Loucy (cell line): ENCODE measurements around the gene SLC13A4.
"Not testable (repeated sequence)": the region's sequence is repeated elsewhere in the genome, so short reads cannot be mapped to it uniquely, and the experiment has no call there.

Experiments used
- H2AFZ ChIP-seq: fragments of 200-600 bp; sonication (generic); 2 replicates; pipeline ENCODE4 v1.6.0; 2016; ENCODE audit warnings: antibody characterized with exemption, mild to moderate bottlenecking, low read length, moderate library complexity
- H3F3A ChIP-seq: fragments of 200-600 bp; 2 replicates; pipeline ENCODE4 v1.6.0; 2016; ENCODE audit warnings: antibody characterized with exemption, low read depth, mild to moderate bottlenecking
- H3K27me3 ChIP-seq: fragments of 200-600 bp; sonication (generic); 2 replicates; pipeline ENCODE4 v1.6.1; 2014; ENCODE audit warnings: low read length, mild to moderate bottlenecking; ENCODE audit not compliant: insufficient read depth, poor library complexity, severe bottlenecking
- H3K36me3 ChIP-seq: fragments of 200-600 bp; sonication (generic); 2 replicates; pipeline ENCODE4 v1.6.1; 2016; ENCODE audit warnings: low read length; ENCODE audit not compliant: insufficient read depth
- H3K4me1 ChIP-seq: fragments of 200-600 bp; sonication (generic); 2 replicates; pipeline ENCODE4 v1.5.1; 2014; ENCODE audit warnings: low read length, mild to moderate bottlenecking; ENCODE audit not compliant: insufficient read depth, poor library complexity, severe bottlenecking
- H3K4me2 ChIP-seq: fragments of 200-600 bp; sonication (generic); 2 replicates; pipeline ENCODE4 v1.6.0; 2014; ENCODE audit warnings: antibody characterized with exemption, low read length, low read depth, mild to moderate bottlenecking; ENCODE audit not compliant: poor library complexity, severe bottlenecking
- H3K4me3 ChIP-seq: fragments of 200-600 bp; sonication (generic); 2 replicates; pipeline ENCODE4 v1.5.1; 2014; ENCODE audit warnings: low read length, mild to moderate bottlenecking, mixed read lengths; ENCODE audit not compliant: poor library complexity, severe bottlenecking
- H3K79me2 ChIP-seq: fragments of 200-600 bp; sonication (generic); 2 replicates; pipeline ENCODE4 v1.6.1; 2014; ENCODE audit warnings: low read length; ENCODE audit not compliant: insufficient read depth
- H3K9ac ChIP-seq: fragments of 200-600 bp; sonication (generic); 2 replicates; pipeline ENCODE4 v1.6.0; 2014; ENCODE audit warnings: mild to moderate bottlenecking, low read depth, low read length, moderate library complexity; ENCODE audit not compliant: poor library complexity, severe bottlenecking
- H3K9me2 ChIP-seq: fragments of 200-600 bp; sonication (generic); replicated peaks from 2 replicates; pipeline ENCODE4 v1.6.1; 2016; ENCODE audit warnings: low read depth, low read length, mixed read lengths
- H3K9me3 ChIP-seq: fragments of 200-600 bp; sonication (generic); 2 replicates; pipeline ENCODE4 v1.6.1; 2014; ENCODE audit warnings: mild to moderate bottlenecking, antibody characterized with exemption, low read length, low read depth; ENCODE audit not compliant: insufficient read depth
- H4K20me1 ChIP-seq: fragments of 200-600 bp; sonication (generic); 2 replicates; pipeline ENCODE4 v1.6.0; 2014; ENCODE audit warnings: antibody characterized with exemption, low read length, mild to moderate bottlenecking; ENCODE audit not compliant: insufficient read depth, poor library complexity, severe bottlenecking
- CTCF ChIP-seq: fragments of 200-600 bp; sonication (generic); conservative IDR thresholded peaks from 2 replicates; pipeline ENCODE4 v1.5.1; 2014; ENCODE audit warnings: mild to moderate bottlenecking, antibody characterized with exemption, low read length
- EZH2phosphoT487 ChIP-seq: fragments of 200-600 bp; IDR thresholded peaks from 2 replicates; pipeline ENCODE4 v1.6.1; 2018; ENCODE audit warnings: antibody characterized with exemption, mild to moderate bottlenecking, moderate library complexity, borderline replicate concordance

Gene SLC13A4

GRCh38 chr7:135644154-135644553 lies 83.8 kb downstream of the SLC13A4 start:
- H3K9me3 ChIP-seq, result no peaks in the 10 kb centered on the region
- H4K20me1 ChIP-seq, result no peaks in the 10 kb centered on the region
- no peak for TF ChIP-seq CTCF
- no peak for TF ChIP-seq EZH2phosphoT487
- no peaks in the 10 kb centered on the region for H3K4me1 ChIP-seq
- no peaks in the 10 kb centered on the region for H3K79me2 ChIP-seq
- no peaks in the 10 kb centered on the region for H3K9me2 ChIP-seq
- no peak overlapping the region for H3K4me2 ChIP-seq
- no peaks in the 10 kb centered on the region for H3K27me3 ChIP-seq
- no peaks in the 10 kb centered on the region for H3F3A ChIP-seq
- no peak overlapping the region for H2AFZ ChIP-seq
- H3K36me3 ChIP-seq, result peaks cover 91% of the 10 kb centered on the region
- no peak overlapping the region for H3K4me3 ChIP-seq
- H3K9ac ChIP-seq, result no peak overlapping the region

DNA sequence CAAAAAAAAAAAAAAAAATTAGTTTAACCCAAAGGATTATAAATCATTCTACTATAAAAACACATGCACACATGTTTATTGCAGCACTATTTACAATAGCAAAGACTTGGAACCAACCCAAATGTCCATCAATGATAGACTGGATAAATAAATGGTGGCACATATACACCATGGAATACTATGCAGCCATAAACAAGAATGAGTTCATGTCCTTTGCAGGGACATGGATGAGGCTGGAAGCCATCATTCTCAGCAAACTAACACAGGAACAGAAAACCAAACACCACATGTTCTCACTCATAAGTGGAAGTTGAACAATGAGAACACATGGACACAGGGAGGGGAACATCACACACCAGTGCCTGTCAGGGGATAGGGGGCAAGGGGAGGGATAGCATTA lies 88.3 kb downstream of the SLC13A4 start:
- H3K4me3 ChIP-seq, H3K4me1 ChIP-seq, H3K27me3 ChIP-seq, H3F3A ChIP-seq, H3K9ac ChIP-seq, H3K9me2 ChIP-seq, H3K79me2 ChIP-seq, H4K20me1 ChIP-seq, H3K9me3 ChIP-seq, H2AFZ ChIP-seq, H3K4me2 ChIP-seq: not testable (repeated sequence)
- H3K36me3 ChIP-seq, result peaks cover 92% of the 10 kb centered on the region

GRCh38 chr7:135634191-135634878 lies 93.7 kb downstream of the SLC13A4 start:
- TF ChIP-seq CTCF (no peak), EZH2phosphoT487 (no peak)
- Histone ChIP-seq H3K79me2 (no peaks in the 10 kb centered on the region), H3F3A (no peaks in the 10 kb centered on the region), H3K9ac (no peak overlapping the region), H3K36me3 (peaks cover 77% of the 10 kb centered on the region; the same call in 1 of the 2 replicates), H4K20me1 (no peaks in the 10 kb centered on the region), H2AFZ (no peak overlapping the region), H3K9me3 (no peaks in the 10 kb centered on the region), H3K9me2 (no peaks in the 10 kb centered on the region), H3K4me3 (no peak overlapping the region), H3K27me3 (no peaks in the 10 kb centered on the region), H3K4me2 (no peak overlapping the region), H3K4me1 (no peaks in the 10 kb centered on the region)
